ENCODE data around the gene CTNNBIP1.
A peak's percentile ranks its signal among the peaks of the same experiment; 100 is the strongest.

The CTNNBIP1 gene

DNA sequence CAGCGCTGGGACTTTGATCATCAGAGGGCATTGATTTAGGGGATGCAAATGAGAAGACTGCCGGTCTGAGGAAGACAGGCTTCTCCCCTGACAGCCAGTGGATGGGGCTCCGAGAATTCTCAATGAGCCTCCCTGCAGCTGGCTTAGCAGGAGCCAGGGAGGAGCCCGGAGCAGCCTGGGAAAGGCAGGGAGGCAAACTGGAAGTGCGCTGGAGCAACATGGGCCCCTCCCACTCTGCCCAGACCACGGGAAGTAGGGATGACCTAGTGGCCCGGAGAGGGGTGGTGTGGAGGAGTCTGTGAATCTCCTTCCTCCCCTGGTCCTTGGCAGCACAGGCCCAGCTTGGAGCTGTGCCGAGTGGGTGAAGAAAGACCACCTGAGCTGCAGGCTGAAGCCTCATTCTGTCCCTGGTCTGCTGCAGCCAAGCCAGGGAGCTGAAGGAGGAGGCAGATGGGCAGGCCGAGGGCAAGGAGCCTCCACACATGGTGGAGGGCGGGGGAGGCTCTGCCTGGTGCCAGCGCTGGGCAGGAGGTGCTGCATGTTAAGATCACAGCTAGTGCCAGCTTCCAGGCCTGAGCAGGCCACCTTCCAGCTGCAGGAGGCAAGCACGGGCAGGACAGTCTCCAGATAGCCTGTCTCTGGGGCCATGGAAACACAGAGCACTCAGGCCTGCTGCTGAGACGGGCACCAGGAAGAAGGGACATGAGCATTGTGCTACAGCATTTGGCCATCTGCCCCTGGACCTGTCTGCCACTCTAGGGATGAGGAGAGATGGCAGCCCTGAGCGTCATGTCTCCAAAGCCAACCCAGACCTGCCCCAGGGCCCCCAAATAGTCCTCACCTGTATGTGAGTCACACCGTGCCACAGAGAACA is 74.1 kb downstream of the CTNNBIP1 start:
- POLR2A ChIA-PET = no interaction called here
- Histone ChIP-seq H3K4me3 (ENCODE audit: low read depth, low read length) (no peak overlapping the region), H3K9me3 (ENCODE audit: control insufficient read depth, insufficient read depth, low read depth, low read length) (no peaks in the 10 kb centered on the region), H3K4me1 (ENCODE audit: control insufficient read depth, insufficient read depth, low read length) (no peaks in the 10 kb centered on the region), H3K27ac (ENCODE audit: extremely low read depth, low read depth, low read length) (no peak overlapping the region), H3K36me3 (ENCODE audit: control insufficient read depth in 2 of 2, insufficient read depth in 1 of 2, low read length in 2 of 2) (no peaks in the 10 kb centered on the region)
- CTCF ChIA-PET = interaction anchor here (0.5 to 1.3 kb wide), 2 partner anchors 50 to 79 kb away, joined by 3 to 4 read pairs; no protein-coding TSS in a partner anchor
- TF ChIP-seq, protein P1, sequence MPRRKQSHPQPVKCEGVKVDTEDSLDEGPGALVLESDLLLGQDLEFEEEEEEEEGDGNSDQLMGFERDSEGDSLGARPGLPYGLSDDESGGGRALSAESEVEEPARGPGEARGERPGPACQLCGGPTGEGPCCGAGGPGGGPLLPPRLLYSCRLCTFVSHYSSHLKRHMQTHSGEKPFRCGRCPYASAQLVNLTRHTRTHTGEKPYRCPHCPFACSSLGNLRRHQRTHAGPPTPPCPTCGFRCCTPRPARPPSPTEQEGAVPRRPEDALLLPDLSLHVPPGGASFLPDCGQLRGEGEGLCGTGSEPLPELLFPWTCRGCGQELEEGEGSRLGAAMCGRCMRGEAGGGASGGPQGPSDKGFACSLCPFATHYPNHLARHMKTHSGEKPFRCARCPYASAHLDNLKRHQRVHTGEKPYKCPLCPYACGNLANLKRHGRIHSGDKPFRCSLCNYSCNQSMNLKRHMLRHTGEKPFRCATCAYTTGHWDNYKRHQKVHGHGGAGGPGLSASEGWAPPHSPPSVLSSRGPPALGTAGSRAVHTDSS (tag by site-specific recombination; IDR thresholded peaks at IDR 0.05) = no peak
- no peak for TF ChIP-seq KLF16 (tag by site-specific recombination; IDR thresholded peaks at IDR 0.05)
- no peak for TF ChIP-seq ZNF670 (tag by site-specific recombination; IDR thresholded peaks at IDR 0.05; ENCODE audit: low read depth)
- TF ChIP-seq ZNF341 (tag by site-specific recombination; IDR thresholded peaks at IDR 0.05; ENCODE audit: low read depth) = peak; percentile 98
- TF ChIP-seq, protein P2, sequence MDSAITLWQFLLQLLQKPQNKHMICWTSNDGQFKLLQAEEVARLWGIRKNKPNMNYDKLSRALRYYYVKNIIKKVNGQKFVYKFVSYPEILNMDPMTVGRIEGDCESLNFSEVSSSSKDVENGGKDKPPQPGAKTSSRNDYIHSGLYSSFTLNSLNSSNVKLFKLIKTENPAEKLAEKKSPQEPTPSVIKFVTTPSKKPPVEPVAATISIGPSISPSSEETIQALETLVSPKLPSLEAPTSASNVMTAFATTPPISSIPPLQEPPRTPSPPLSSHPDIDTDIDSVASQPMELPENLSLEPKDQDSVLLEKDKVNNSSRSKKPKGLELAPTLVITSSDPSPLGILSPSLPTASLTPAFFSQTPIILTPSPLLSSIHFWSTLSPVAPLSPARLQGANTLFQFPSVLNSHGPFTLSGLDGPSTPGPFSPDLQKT (IDR thresholded peaks at IDR 0.05; ENCODE audit: borderline replicate concordance, low read depth, low read length) = no peak
- TF ChIP-seq ZNF138 (tag by site-specific recombination; IDR thresholded peaks at IDR 0.05; ENCODE audit: borderline replicate concordance) = no peak
- TF ChIP-seq ZSCAN30 (tag by site-specific recombination; IDR thresholded peaks at IDR 0.05) = no peak
- no peak for TF ChIP-seq ZNF529 (tag by site-specific recombination; IDR thresholded peaks at IDR 0.05; ENCODE audit: insufficient replicate concordance)
- no peak for TF ChIP-seq ZBTB1 (tag by site-specific recombination; IDR thresholded peaks at IDR 0.05)
- no peak for TF ChIP-seq ZNF658 (tag by site-specific recombination; IDR thresholded peaks at IDR 0.05)
- no peak for TF ChIP-seq ZSCAN16 (tag by site-specific recombination; IDR thresholded peaks at IDR 0.05)
- TF ChIP-seq, protein P3, sequence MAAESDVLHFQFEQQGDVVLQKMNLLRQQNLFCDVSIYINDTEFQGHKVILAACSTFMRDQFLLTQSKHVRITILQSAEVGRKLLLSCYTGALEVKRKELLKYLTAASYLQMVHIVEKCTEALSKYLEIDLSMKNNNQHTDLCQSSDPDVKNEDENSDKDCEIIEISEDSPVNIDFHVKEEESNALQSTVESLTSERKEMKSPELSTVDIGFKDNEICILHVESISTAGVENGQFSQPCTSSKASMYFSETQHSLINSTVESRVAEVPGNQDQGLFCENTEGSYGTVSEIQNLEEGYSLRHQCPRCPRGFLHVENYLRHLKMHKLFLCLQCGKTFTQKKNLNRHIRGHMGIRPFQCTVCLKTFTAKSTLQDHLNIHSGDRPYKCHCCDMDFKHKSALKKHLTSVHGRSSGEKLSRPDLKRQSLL (tag by site-specific recombination; IDR thresholded peaks at IDR 0.05) = peak; percentile 90
- no peak for TF ChIP-seq MYNN (tag by site-specific recombination; IDR thresholded peaks at IDR 0.05; ENCODE audit: borderline replicate concordance)
- no peak for TF ChIP-seq ZNF221 (tag by site-specific recombination; IDR thresholded peaks at IDR 0.05; ENCODE audit: borderline replicate concordance)
- no peak for TF ChIP-seq ZBTB21 (tag by site-specific recombination; IDR thresholded peaks at IDR 0.05)
- TF ChIP-seq ZNF274 (IDR thresholded peaks at IDR 0.05; ENCODE audit: low read length) = no peak
- TF ChIP-seq ZNF274 (tag by site-specific recombination; IDR thresholded peaks at IDR 0.05; ENCODE audit: borderline replicate concordance) = no peak
- TF ChIP-seq, protein P4, sequence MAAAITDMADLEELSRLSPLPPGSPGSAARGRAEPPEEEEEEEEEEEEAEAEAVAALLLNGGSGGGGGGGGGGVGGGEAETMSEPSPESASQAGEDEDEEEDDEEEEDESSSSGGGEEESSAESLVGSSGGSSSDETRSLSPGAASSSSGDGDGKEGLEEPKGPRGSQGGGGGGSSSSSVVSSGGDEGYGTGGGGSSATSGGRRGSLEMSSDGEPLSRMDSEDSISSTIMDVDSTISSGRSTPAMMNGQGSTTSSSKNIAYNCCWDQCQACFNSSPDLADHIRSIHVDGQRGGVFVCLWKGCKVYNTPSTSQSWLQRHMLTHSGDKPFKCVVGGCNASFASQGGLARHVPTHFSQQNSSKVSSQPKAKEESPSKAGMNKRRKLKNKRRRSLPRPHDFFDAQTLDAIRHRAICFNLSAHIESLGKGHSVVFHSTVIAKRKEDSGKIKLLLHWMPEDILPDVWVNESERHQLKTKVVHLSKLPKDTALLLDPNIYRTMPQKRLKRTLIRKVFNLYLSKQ (tag by site-specific recombination; IDR thresholded peaks at IDR 0.05; ENCODE audit: borderline replicate concordance) = no peak
- TF ChIP-seq ZFP3 (tag by site-specific recombination; IDR thresholded peaks at IDR 0.05; ENCODE audit: low read depth) = no peak
- TF ChIP-seq ZNF121 (tag by site-specific recombination; IDR thresholded peaks at IDR 0.05) = no peak
- no peak for TF ChIP-seq ZNF530 (tag by site-specific recombination; IDR thresholded peaks at IDR 0.05; ENCODE audit: low read depth)
- no peak for TF ChIP-seq ZNF114 (tag by site-specific recombination; IDR thresholded peaks at IDR 0.05)
- TF ChIP-seq ZNF223 (tag by site-specific recombination; IDR thresholded peaks at IDR 0.05) = no peak
- no peak for TF ChIP-seq ZNF623 (tag by site-specific recombination; IDR thresholded peaks at IDR 0.05)
- no peak for TF ChIP-seq ZNF16 (tag by site-specific recombination; IDR thresholded peaks at IDR 0.05; ENCODE audit: low read depth)
- TF ChIP-seq ZNF501 (tag by site-specific recombination; IDR thresholded peaks at IDR 0.05) = no peak
- TF ChIP-seq ZNF600 (tag by site-specific recombination; IDR thresholded peaks at IDR 0.05) = peak; percentile 53; the same call in 1 of the 2 replicates
- no peak for TF ChIP-seq ZNF610 (tag by site-specific recombination; IDR thresholded peaks at IDR 0.05; ENCODE audit: borderline replicate concordance)
- TF ChIP-seq ZNF624 (tag by site-specific recombination; IDR thresholded peaks at IDR 0.05) = no peak
- no peak for TF ChIP-seq ZNF664 (tag by site-specific recombination; IDR thresholded peaks at IDR 0.05)
- no peak for TF ChIP-seq KLF10 (tag by site-specific recombination; IDR thresholded peaks at IDR 0.05)
- peak; percentile 80 for TF ChIP-seq ZIC2 (tag by site-specific recombination; IDR thresholded peaks at IDR 0.05)
- TF ChIP-seq ZNF2 (tag by site-specific recombination; IDR thresholded peaks at IDR 0.05) = no peak
- no peak for TF ChIP-seq GLI2 (tag by site-specific recombination; IDR thresholded peaks at IDR 0.05; ENCODE audit: borderline replicate concordance, low read depth)
- TF ChIP-seq, protein P5, sequence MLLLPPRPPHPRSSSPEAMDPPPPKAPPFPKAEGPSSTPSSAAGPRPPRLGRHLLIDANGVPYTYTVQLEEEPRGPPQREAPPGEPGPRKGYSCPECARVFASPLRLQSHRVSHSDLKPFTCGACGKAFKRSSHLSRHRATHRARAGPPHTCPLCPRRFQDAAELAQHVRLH (tag by site-specific recombination; IDR thresholded peaks at IDR 0.05) = no peak

All from HEK293 (cell line).